B cell (primary cell): ENCODE results near the gene TIMM10. TPM values are rescaled to one million over a fixed set of nuclear protein-coding genes. Genes with fewer than 3 reads are reported as not detected.
A peak's percentile ranks its signal among the peaks of the same experiment; 100 is the strongest.

ENCODE experiments used
- ATAC-seq: fragments of 200-7000 bp; cut with Tn5 transposase; one replicate; pipeline ENCODE4 v1.10.0; 2021; ENCODE audit warnings: low read depth, mild to moderate bottlenecking, moderate number of reproducible peaks, moderate library complexity
- CTCF ChIA-PET: fragments of 350-600 bp; sonication (Branson Sonifier 250); formaldehyde crosslinking; loops from one replicate; lab custom pipeline; 2021; ENCODE audit warnings: antibody characterized with exemption, inconsistent platforms; lab: Charles Lee
- POLR2A ChIA-PET: fragments of 350-600 bp; sonication (Branson Sonifier 250); formaldehyde crosslinking; loops from one replicate; lab custom pipeline; 2021; ENCODE audit warnings: antibody characterized with exemption; lab: Charles Lee
- DNase-seq: peaks from one replicate; pipeline ENCODE4 v3.0.0; 2013
- H2AFZ ChIP-seq: 2 replicates; pipeline ENCODE4 v1.6.1; 2012; ENCODE audit warnings: mild to moderate bottlenecking, low read depth, low read length; ENCODE audit not compliant: insufficient read depth, poor library complexity, severe bottlenecking
- H3K27ac ChIP-seq, 2 donors: 1 replicate in 1 of 2; 2 replicates in 1 of 2; pipeline ENCODE4 v1.5.1; 2012 to 2013; ENCODE audit warnings: low read length in 2 of 2, mild to moderate bottlenecking in 2 of 2, moderate library complexity in 1 of 2
- H3K27me3 ChIP-seq, 4 experiments: fragments of 200-600 bp in 1 of 4; sonication (generic) in 1 of 4; replicated peaks in 1 of 4; 1 replicate in 2 of 4; 2 replicates in 2 of 4; pipeline versions ENCODE4 v1.6.1 to v1.7.0; 2013 to 2016; ENCODE audit warnings: low read length in 3 of 4, mild to moderate bottlenecking in 2 of 4, mixed read lengths in 1 of 4, moderate library complexity in 1 of 4; ENCODE audit not compliant: insufficient read depth in 4 of 4, control insufficient read depth in 3 of 4; ENCODE audit errors: control extremely low read depth in 1 of 4
- H3K36me3 ChIP-seq, 2 experiments: replicated peaks in 1 of 2; 1 replicate in 1 of 2; 2 replicates in 1 of 2; pipeline versions ENCODE4 v1.6.1 to v1.7.1; 2013; ENCODE audit warnings: low read length in 1 of 2; ENCODE audit not compliant: insufficient read depth in 2 of 2, control insufficient read depth in 1 of 2; ENCODE audit errors: control extremely low read depth in 1 of 2, extremely low read depth in 1 of 2
- H3K4me1 ChIP-seq, 2 donors: fragments of 200-600 bp in 1 of 2; sonication (generic) in 1 of 2; 1 replicate in 1 of 2; 2 replicates in 1 of 2; pipeline versions ENCODE4 v1.5.1 to v1.6.1; 2013 to 2017; ENCODE audit warnings: low read length in 2 of 2; ENCODE audit not compliant: control insufficient read depth in 2 of 2, insufficient read depth in 2 of 2
- H3K4me2 ChIP-seq: replicated peaks from 2 replicates; pipeline ENCODE3; 2012; ENCODE audit warnings: mild to moderate bottlenecking, low read depth, low read length; ENCODE audit not compliant: poor library complexity, severe bottlenecking
- H3K4me3 ChIP-seq, 5 experiments: fragments of 200-600 bp in 1 of 5; sonication (generic) in 1 of 5; 1 replicate in 3 of 5; 2 replicates in 2 of 5; pipeline versions ENCODE4 v1.5.1 to v1.7.0; 2011 to 2016; ENCODE audit warnings: low read length in 4 of 5, mild to moderate bottlenecking in 4 of 5, low read depth in 2 of 5, control low read depth in 1 of 5, moderate library complexity in 1 of 5; ENCODE audit not compliant: insufficient read depth in 1 of 5; ENCODE audit errors: control extremely low read depth in 1 of 5, extremely low read depth in 1 of 5
- H3K79me2 ChIP-seq: fragments of 200-600 bp; sonication (generic); one replicate; pipeline ENCODE4 v1.6.0; 2016; ENCODE audit warnings: low read length; ENCODE audit not compliant: control insufficient read depth, insufficient read depth
- H3K9ac ChIP-seq: fragments of 200-600 bp; sonication (generic); 2 replicates; pipeline ENCODE4 v1.6.1; 2017; ENCODE audit warnings: mild to moderate bottlenecking, low read length, moderate library complexity
- H3K9me3 ChIP-seq, 3 donors: one replicate each; pipeline versions ENCODE4 v1.6.1 to v1.7.1; 2013; ENCODE audit warnings: low read length in 2 of 3; ENCODE audit not compliant: control insufficient read depth in 2 of 3, insufficient read depth in 1 of 3; ENCODE audit errors: control extremely low read depth in 1 of 3
- H4K20me1 ChIP-seq: 2 replicates; pipeline ENCODE4 v1.6.0; 2012; ENCODE audit warnings: mild to moderate bottlenecking, low read length; ENCODE audit not compliant: insufficient read depth, control insufficient read depth, poor library complexity, severe bottlenecking
- H3K27ac Mint-ChIP-seq: one replicate; pipeline ENCODE4 v1.8.0; 2021; ENCODE audit warnings: mixed read lengths
- H3K27me3 Mint-ChIP-seq: one replicate; pipeline ENCODE4 v1.8.0; 2021; ENCODE audit warnings: mixed read lengths
- H3K4me1 Mint-ChIP-seq: one replicate; pipeline ENCODE4 v1.8.0; 2021; ENCODE audit warnings: mixed read lengths
- H3K4me3 Mint-ChIP-seq: one replicate; pipeline ENCODE4 v1.8.0; 2021; ENCODE audit warnings: mixed read lengths
- H3K9me3 Mint-ChIP-seq: one replicate; pipeline ENCODE4 v1.8.0; 2022; ENCODE audit warnings: mixed read lengths; ENCODE audit not compliant: insufficient read depth
- CTCF ChIP-seq: fragments of 200-600 bp; IDR thresholded peaks from one replicate; pipeline ENCODE4 v1.8.0; 2022; ENCODE audit warnings: antibody characterized with exemption, mild to moderate bottlenecking
- EZH2 ChIP-seq: IDR thresholded peaks from 2 replicates; pipeline ENCODE4 v1.6.1; 2012; ENCODE audit warnings: borderline replicate concordance, low read depth, mild to moderate bottlenecking, moderate library complexity, low read length; ENCODE audit not compliant: insufficient read depth, poor library complexity, severe bottlenecking
- WGBS: methylation state at CpG from one replicate; pipeline ENCODE4 v1.1.5; 2013; ENCODE audit warnings: missing lambda C conversion rate; ENCODE audit not compliant: insufficient coverage; 5-methylcytosine and 5-hydroxymethylcytosine counted together
- intact Hi-C: fragments of 100-400 bp; cut with micrococcal nuclease; formaldehyde crosslinking; loops from one replicate; pipeline ENCODE4 v1.10.0; 2022
- polyA plus RNA-seq: library from polyadenylated mRNA; depleted of rRNA; stranded (reverse); fragments of >200 nt; gene quantifications from 2 replicates; pipeline ENCODE4 v1.2.3, GENCODE V29; 2012
- total RNA-seq, 2 donors: library from RNA; stranded (reverse); fragments of 120-200 nt in 1 of 2; gene quantifications; 1 replicate in 1 of 2; 2 replicates in 1 of 2; pipeline versions ENCODE4 v1.2.3 to v1.2.4, GENCODE V29; 2013 to 2022

Gene TIMM10
- total and polyA plus RNA-seq, 2 donors (not counting 1 experiment from before 2014, with no cell fraction given) = 36.5 to 39.6 TPM

GRCh38 chr11:57491371-57492061 lies 39.0 kb downstream of the TIMM10 start:
- ChIA-PET CTCF (interaction anchor here (0.6 to 12.1 kb wide), 11 partner anchors 9 to 309 kb away, joined by 3 to 355 read pairs (median 24); partner anchors contain the start of gene TIMM10), POLR2A (no interaction called here)
- peaks cover 2% of the 10 kb centered on the region for H3K4me1 Mint-ChIP-seq
- H3K27ac Mint-ChIP-seq = no peak overlapping the region
- Histone ChIP-seq H3K4me3 (no peak overlapping the region), H3K4me2 (no peak overlapping the region), H3K27me3 (no peaks in the 10 kb centered on the region), H3K27ac (no peak overlapping the region), H3K79me2 (no peaks in the 10 kb centered on the region), H3K9ac (no peak overlapping the region), H3K9me3 (no peaks in the 10 kb centered on the region), H2AFZ (no peak overlapping the region), H3K4me1 (no peaks in the 10 kb centered on the region), H3K36me3 (no peaks in the 10 kb centered on the region), H4K20me1 (no peaks in the 10 kb centered on the region)
- DNase-seq = peak; percentile 37
- no peaks in the 10 kb centered on the region for H3K27me3 Mint-ChIP-seq
- 94% methylated on average over 9 of the region's 11 CpGs for WGBS
- intact Hi-C loops = loop anchor here (5.0 kb wide), 1 partner anchor 34 kb away; no protein-coding TSS in a partner anchor
- TF ChIP-seq EZH2 = no peak
- peak; percentile 32 for TF ChIP-seq CTCF
- no peaks in the 10 kb centered on the region for H3K9me3 Mint-ChIP-seq
- no peak for ATAC-seq
- H3K4me3 Mint-ChIP-seq = no peak overlapping the region
